ENCODE results near the gene BMP6. TPM values are rescaled to one million over a fixed set of nuclear protein-coding genes. Genes with fewer than 3 reads are reported as not detected.

The BMP6 gene
- total RNA-seq, 1 donor from 2014 or later = 0.97 TPM

DNA sequence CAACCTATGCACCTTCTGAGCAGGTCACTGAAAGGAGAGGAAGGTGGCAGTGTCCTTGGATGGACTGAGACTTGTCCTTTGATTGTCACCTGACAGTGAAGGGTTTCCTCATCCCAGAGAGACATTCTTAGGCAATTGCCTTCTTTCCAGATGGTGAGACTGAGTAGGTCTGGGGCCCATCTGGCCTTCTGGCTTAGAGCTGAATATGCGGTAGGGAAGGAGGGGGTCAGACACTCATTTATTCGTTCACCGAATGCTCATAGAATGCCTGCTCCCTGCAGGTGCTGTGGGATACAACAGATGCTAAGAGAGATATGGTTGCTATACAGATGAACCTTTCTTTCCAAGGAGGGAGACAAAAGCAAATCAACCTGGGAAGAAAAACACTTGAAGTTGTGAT lies 76.8 kb downstream of the BMP6 start:
- no peak for TF ChIP-seq CTCF (IDR thresholded peaks at IDR 0.05; ENCODE audit: unreplicated experiment)
- Mint-ChIP-seq H3K27ac (ENCODE audit: unreplicated experiment) (no peak overlapping the region), H3K4me3 (ENCODE audit: unreplicated experiment) (no peak overlapping the region), H3K27me3 (ENCODE audit: unreplicated experiment) (peaks cover 4% of the 10 kb centered on the region), H3K36me3 (ENCODE audit: low read depth, unreplicated experiment) (no peaks in the 10 kb centered on the region), H3K9me3 (ENCODE audit: unreplicated experiment) (no peaks in the 10 kb centered on the region), H3K4me1 (ENCODE audit: unreplicated experiment) (no peaks in the 10 kb centered on the region)
- DNase-seq (ENCODE audit: low spot score) = no peak

- H3K27me3 Mint-ChIP-seq (ENCODE audit: unreplicated experiment) = peaks cover 4% of the 10 kb centered on the region
- no peak for TF ChIP-seq CTCF (IDR thresholded peaks at IDR 0.05; ENCODE audit: unreplicated experiment)
- no peaks in the 10 kb centered on the region for H3K9me3 Mint-ChIP-seq (ENCODE audit: unreplicated experiment)
- H3K4me3 Mint-ChIP-seq (ENCODE audit: unreplicated experiment) = no peak overlapping the region
- no peaks in the 10 kb centered on the region for H3K36me3 Mint-ChIP-seq (ENCODE audit: low read depth, unreplicated experiment)
- DNase-seq (ENCODE audit: low spot score) = no peak
- no peak overlapping the region for H3K27ac Mint-ChIP-seq (ENCODE audit: unreplicated experiment)
- H3K4me1 Mint-ChIP-seq (ENCODE audit: unreplicated experiment) = no peaks in the 10 kb centered on the region
Observed at GRCh38 chr6:7803214-7803613, 77.3 kb downstream of the BMP6 start.

- no peaks in the 10 kb centered on the region for H3K36me3 Mint-ChIP-seq (ENCODE audit: low read depth, unreplicated experiment)
- no peak for DNase-seq (ENCODE audit: low spot score)
- H3K4me1 Mint-ChIP-seq (ENCODE audit: unreplicated experiment) = no peaks in the 10 kb centered on the region
- H3K9me3 Mint-ChIP-seq (ENCODE audit: unreplicated experiment) = no peaks in the 10 kb centered on the region
- peaks cover 2% of the 10 kb centered on the region for H3K27me3 Mint-ChIP-seq (ENCODE audit: unreplicated experiment)
- no peak overlapping the region for H3K4me3 Mint-ChIP-seq (ENCODE audit: unreplicated experiment)
- no peak overlapping the region for H3K27ac Mint-ChIP-seq (ENCODE audit: unreplicated experiment)
- TF ChIP-seq CTCF (IDR thresholded peaks at IDR 0.05; ENCODE audit: unreplicated experiment) = no peak
Observed at GRCh38 chr6:7805078-7805849, 79.4 kb downstream of the BMP6 start.

DNA sequence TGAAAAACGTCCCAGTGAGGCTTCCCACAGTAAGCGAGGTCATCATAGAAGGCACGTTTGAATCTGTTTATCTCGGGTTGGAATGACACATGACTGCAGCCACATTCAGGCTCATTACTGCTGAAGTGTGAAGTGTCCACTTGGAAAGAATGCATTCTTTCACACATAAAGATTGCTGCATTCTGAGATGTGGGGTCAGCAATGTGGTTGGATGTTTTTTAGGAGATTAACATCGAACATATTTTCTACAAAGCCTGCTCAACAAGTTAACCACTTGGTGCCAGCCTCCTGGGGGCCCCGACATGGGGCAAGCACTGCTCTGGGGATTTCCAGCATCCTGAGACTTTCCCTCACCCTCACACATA lies 79.9 kb downstream of the BMP6 start:
- Mint-ChIP-seq H3K4me1 (ENCODE audit: unreplicated experiment) (no peaks in the 10 kb centered on the region), H3K9me3 (ENCODE audit: unreplicated experiment) (no peaks in the 10 kb centered on the region), H3K27me3 (ENCODE audit: unreplicated experiment) (peaks cover 2% of the 10 kb centered on the region), H3K27ac (ENCODE audit: unreplicated experiment) (no peak overlapping the region), H3K36me3 (ENCODE audit: low read depth, unreplicated experiment) (no peaks in the 10 kb centered on the region), H3K4me3 (ENCODE audit: unreplicated experiment) (no peak overlapping the region)
- TF ChIP-seq CTCF (IDR thresholded peaks at IDR 0.05; ENCODE audit: unreplicated experiment) = no peak
- no peak for DNase-seq (ENCODE audit: low spot score)

DNA sequence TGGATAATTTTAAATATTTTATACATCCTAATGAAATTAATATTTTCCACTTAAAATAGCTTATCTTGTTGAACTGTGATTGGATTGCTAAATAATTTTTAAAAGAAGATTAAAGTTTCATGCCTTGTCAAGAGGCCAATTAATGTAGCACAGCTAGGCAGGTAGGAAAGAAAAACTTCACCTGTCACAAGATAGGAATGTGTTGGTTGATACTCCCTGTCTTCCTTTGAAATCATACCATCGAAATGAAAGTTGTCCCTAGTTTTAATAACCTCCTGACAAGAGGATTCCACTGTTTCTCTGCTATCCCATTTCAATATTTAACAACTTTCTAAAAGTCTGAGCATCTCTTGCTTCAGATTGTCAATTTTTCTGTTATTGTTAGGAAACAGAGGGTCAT lies 80.8 kb downstream of the BMP6 start:
- Mint-ChIP-seq H3K36me3 (ENCODE audit: low read depth, unreplicated experiment) (no peaks in the 10 kb centered on the region), H3K9me3 (ENCODE audit: unreplicated experiment) (no peaks in the 10 kb centered on the region), H3K27ac (ENCODE audit: unreplicated experiment) (no peak overlapping the region), H3K27me3 (ENCODE audit: unreplicated experiment) (peaks cover 2% of the 10 kb centered on the region), H3K4me1 (ENCODE audit: unreplicated experiment) (no peaks in the 10 kb centered on the region), H3K4me3 (ENCODE audit: unreplicated experiment) (no peak overlapping the region)
- DNase-seq (ENCODE audit: low spot score) = no peak
- TF ChIP-seq CTCF (IDR thresholded peaks at IDR 0.05; ENCODE audit: unreplicated experiment) = no peak
